HFF-Myc (cell line): Measurements from ENCODE around the gene SAMD4A.
"Not testable (repeated sequence)": the region's sequence is repeated elsewhere in the genome, so short reads cannot be mapped to it uniquely, and the experiment has no call there.

ENCODE experiments used
- DNase-seq: peaks from one replicate; pipeline ENCODE4 v3.0.0-alpha.2; 2011; ENCODE audit warnings: low read depth; ENCODE audit errors: extremely low read depth
- H3K4me3 ChIP-seq: replicated peaks from 2 replicates; pipeline ENCODE4 v1.5.1; 2011; ENCODE audit warnings: low read depth, mild to moderate bottlenecking, control low read depth, low read length
- TF ChIP-seq, protein P1 (sequence below): IDR thresholded peaks from 2 replicates; pipeline ENCODE4 v1.5.1; 2012; ENCODE audit warnings: mild to moderate bottlenecking, low read depth, low read length, control low read depth; ENCODE audit errors: missing control alignments

SAMD4A gene

DNA sequence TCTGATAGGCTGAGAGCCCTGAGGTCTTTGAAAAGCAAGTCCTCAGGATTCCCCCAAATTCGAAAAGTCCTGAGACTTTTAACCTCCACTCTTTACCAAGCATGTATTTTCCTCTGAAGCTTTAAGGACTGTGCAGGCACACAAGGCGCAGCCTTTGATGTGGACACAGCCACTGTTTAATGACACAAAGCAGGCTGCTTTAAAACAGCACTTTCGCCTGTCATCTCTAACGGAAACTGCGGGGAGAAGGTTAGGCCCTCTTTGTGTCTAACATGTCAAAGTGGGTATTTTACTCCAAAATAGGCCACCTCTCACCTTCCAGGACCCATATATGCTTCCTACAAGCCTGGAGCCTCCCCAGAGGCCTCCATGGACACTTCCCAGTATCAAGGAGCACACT, 176.5 kb downstream of the SAMD4A start:
- TF ChIP-seq, protein P1, sequence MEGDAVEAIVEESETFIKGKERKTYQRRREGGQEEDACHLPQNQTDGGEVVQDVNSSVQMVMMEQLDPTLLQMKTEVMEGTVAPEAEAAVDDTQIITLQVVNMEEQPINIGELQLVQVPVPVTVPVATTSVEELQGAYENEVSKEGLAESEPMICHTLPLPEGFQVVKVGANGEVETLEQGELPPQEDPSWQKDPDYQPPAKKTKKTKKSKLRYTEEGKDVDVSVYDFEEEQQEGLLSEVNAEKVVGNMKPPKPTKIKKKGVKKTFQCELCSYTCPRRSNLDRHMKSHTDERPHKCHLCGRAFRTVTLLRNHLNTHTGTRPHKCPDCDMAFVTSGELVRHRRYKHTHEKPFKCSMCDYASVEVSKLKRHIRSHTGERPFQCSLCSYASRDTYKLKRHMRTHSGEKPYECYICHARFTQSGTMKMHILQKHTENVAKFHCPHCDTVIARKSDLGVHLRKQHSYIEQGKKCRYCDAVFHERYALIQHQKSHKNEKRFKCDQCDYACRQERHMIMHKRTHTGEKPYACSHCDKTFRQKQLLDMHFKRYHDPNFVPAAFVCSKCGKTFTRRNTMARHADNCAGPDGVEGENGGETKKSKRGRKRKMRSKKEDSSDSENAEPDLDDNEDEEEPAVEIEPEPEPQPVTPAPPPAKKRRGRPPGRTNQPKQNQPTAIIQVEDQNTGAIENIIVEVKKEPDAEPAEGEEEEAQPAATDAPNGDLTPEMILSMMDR: no peak
- H3K4me3 ChIP-seq: no peak overlapping the region
- no peak for DNase-seq

DNA sequence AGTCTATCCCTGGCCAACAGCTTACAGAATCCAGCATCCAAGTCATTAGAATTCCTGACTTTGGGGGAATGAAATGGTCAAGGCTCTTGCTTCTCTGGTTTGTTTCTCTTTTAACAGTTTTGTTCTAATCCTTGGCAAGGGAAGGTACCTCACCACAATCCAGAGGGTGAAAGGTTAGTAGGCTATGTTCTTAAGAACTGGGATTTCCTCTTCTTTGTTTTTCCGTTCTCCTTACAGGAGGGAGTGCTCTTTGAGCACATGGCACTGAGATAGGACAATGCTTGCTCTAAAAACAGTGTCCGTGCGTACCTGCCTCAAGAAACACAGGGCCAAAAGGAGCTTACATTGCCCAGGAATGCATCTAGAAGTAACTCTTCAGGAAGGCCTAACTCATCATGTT, 179.1 kb downstream of the SAMD4A start:
- no peak overlapping the region for H3K4me3 ChIP-seq
- no peak for DNase-seq
- TF ChIP-seq, protein P1: no peak

DNA sequence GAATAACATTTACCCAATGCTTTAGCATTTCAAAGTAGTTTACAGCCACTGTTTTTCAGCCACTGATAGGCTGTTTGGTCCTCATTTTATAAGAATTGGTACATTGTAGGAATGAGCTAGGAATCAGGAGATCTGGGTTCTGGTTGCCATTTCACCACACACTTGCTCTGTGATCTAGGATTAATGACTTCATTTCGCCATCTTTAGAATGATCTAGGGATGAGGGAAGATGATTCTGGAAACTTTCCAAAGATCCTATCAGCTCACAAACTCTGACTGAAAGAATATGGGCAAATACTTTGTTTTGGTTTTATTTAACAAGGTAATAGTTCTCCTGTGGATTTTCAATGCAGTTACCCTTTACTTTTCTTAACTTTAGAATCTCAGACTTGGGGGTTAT, 180.7 kb downstream of the SAMD4A start:
- no peak for DNase-seq
- TF ChIP-seq, protein P1: no peak
- no peak overlapping the region for H3K4me3 ChIP-seq

DNA sequence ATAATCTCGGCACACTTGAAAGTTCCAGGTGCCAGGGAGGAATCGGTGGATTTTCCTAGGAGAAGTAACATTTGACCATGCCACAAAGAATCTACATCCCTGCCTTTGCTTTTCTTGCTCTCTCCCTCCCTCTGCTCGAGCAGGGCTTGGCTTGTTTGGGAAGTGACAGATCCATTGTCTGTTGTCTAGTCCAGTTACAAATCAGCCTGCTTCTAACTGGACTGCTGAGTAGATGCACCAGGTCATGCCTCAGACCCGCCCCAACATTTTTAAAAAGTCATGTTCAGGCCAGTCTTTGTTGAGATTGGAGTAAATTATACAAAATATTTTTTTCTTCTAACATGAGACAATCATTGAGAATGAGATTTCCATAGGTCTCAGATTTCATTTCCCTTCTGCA, 182.3 kb downstream of the SAMD4A start:
- TF ChIP-seq, protein P1: no peak
- no peak overlapping the region for H3K4me3 ChIP-seq
- no peak for DNase-seq

DNA sequence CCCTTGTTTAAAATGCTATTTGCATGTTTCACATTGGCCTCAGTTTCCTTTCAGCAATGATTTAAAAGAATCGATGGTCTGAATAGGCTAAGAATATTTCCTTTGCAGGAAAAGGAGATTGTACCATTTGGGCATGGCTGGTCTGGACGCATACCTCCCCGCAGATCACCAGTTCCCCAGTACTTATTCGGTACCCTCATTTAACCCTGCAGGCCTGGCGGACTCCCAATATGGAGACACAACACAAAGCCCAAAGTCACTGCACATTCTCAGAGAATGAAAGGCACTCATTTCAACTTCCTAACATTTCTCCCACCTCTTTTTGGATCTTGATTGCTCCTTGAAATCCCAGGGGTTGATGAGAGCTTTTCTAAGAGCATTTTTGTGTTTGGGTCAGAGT, 182.8 kb downstream of the SAMD4A start:
- TF ChIP-seq, protein P1: no peak
- no peak for DNase-seq
- no peak overlapping the region for H3K4me3 ChIP-seq

GRCh38 chr14:54752611-54753010, 185.7 kb downstream of the SAMD4A start:
- H3K4me3 ChIP-seq, DNase-seq: not testable (repeated sequence)

GRCh38 chr14:54753396-54753795, 186.5 kb downstream of the SAMD4A start:
- H3K4me3 ChIP-seq, DNase-seq: not testable (repeated sequence)

DNA sequence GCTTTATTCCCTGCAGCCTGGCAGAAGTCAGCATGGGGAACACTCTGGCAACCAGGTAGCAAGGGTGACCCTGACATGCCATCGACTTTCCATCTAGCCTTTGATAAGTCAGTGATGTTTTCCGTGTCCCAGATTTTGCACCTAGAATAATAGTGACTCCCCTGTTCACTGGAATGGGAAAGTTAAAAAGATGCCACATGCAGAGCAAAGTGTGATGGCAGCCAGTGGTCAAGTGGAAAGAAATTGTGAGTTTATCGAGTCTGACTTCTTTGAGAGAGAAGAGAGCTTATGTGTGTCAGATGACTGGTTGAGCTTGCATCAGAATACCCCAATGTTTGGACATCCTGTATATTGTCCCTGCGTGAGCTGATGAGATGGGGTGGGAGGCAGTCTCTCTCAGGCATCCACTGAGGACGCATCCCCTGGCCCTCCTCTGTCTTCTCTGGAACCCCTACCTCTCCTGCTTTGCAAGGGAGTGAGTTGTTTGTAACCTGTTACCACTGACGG, 187.2 kb downstream of the SAMD4A start:
- no peak for DNase-seq
- TF ChIP-seq, protein P1: no peak
- no peak overlapping the region for H3K4me3 ChIP-seq
